K562 (cell line): Measurements from ENCODE around the gene TMEM147. TPM values are rescaled to one million over a fixed set of nuclear protein-coding genes. Genes with fewer than 3 reads are reported as not detected.

Experiments
- ATAC-seq: fragments of 200-7000 bp; cut with Tn5 transposase; 3 replicates; pipeline ENCODE4 v1.9.1; 2020; ENCODE audit warnings: moderate library complexity
- BruUV-seq: library from RNA; stranded (reverse); fragments of 400-500 nt; replicated peaks from 2 replicates; lab custom pipeline; 2021; lab: Mats Ljungman, UMichigan
- CTCF ChIA-PET: fragments of 300-600 bp; formaldehyde crosslinking; extraction: SDS; loops from one replicate; lab custom pipeline; 2021; ENCODE audit warnings: low intra/inter-chr PET ratio; lab: Yijun Ruan, JAX
- POLR2A ChIA-PET: fragments of 300-600, 350-650 bp; sonication (Branson Sonifier 250); formaldehyde crosslinking; extraction: SDS; loops from one replicate; lab custom pipeline; 2021; ENCODE audit warnings: antibody characterized with exemption, inconsistent platforms; lab: Yijun Ruan, JAX
- DNase-seq, 4 experiments: peaks; one replicate each; pipeline versions ENCODE4 v3.0.0 to v3.0.0-alpha.2; 2011 to 2018; ENCODE audit warnings: low spot score in 3 of 4, mixed read lengths in 3 of 4; ENCODE audit errors: extremely low read depth in 1 of 4
- FAIRE-seq: peaks from 2 replicates; lab custom pipeline; 2011; peaks lifted over from hg19 to GRCh38; lab: Jason Lieb, UNC
- H2AFZ ChIP-seq: 2 replicates; pipeline ENCODE4 v1.6.0; 2011; ENCODE audit warnings: low read depth, low read length, control low read depth, inconsistent platforms
- H3K27ac ChIP-seq: fragments of 200-600 bp; 3 replicates; pipeline ENCODE4 v1.8.0; 2011; ENCODE audit warnings: low read depth, mild to moderate bottlenecking, control low read depth, inconsistent platforms, low read length, moderate library complexity, mixed read lengths; ENCODE audit errors: extremely low read depth
- H3K27me3 ChIP-seq, 2 experiments: fragments of 300-600 bp in 1 of 2; 2 replicates in 1 of 2; 3 replicates in 1 of 2; pipeline versions ENCODE4 v1.6.0 to v1.8.0; 2011; ENCODE audit warnings: inconsistent platforms in 2 of 2, low read length in 2 of 2, mild to moderate bottlenecking in 1 of 2, mixed read lengths in 1 of 2, moderate library complexity in 1 of 2; ENCODE audit not compliant: control insufficient read depth in 2 of 2, insufficient read depth in 2 of 2
- H3K36me3 ChIP-seq: fragments of 300-600 bp; 3 replicates; pipeline ENCODE4 v1.8.0; 2011; ENCODE audit warnings: mild to moderate bottlenecking, low read length, inconsistent platforms; ENCODE audit not compliant: control insufficient read depth, insufficient read depth
- H3K4me1 ChIP-seq, 2 experiments: fragments of 200-600 bp in 1 of 2; replicated peaks in 1 of 2; 2 replicates in 1 of 2; 3 replicates in 1 of 2; pipeline versions ENCODE4 v1.5.1 to v1.8.0; 2011; ENCODE audit warnings: inconsistent platforms in 2 of 2, low read length in 2 of 2, mild to moderate bottlenecking in 1 of 2, mixed read lengths in 1 of 2, moderate library complexity in 1 of 2; ENCODE audit not compliant: control insufficient read depth in 2 of 2, insufficient read depth in 2 of 2
- H3K4me2 ChIP-seq: 2 replicates; pipeline ENCODE4 v1.6.1; 2011; ENCODE audit warnings: low read length, control low read depth, inconsistent platforms, mixed read lengths; ENCODE audit not compliant: insufficient read depth
- H3K4me3 ChIP-seq: fragments of 200-600 bp; sonication (generic), shearing (Covaris generic); 2 replicates; pipeline ENCODE4 v1.5.1; 2016; ENCODE audit warnings: control low read depth, inconsistent platforms
- H3K79me2 ChIP-seq: fragments of 200-600 bp; 3 replicates; pipeline ENCODE4 v1.8.0; 2011; ENCODE audit warnings: low read length, inconsistent platforms; ENCODE audit not compliant: control insufficient read depth, insufficient read depth
- H3K9ac ChIP-seq, 2 experiments: 2 replicates each; pipeline versions ENCODE4 v1.6.0 to v1.6.1; 2011; ENCODE audit warnings: low read depth in 2 of 2, low read length in 2 of 2, control low read depth in 1 of 2, inconsistent platforms in 1 of 2, mild to moderate bottlenecking in 1 of 2, mixed read lengths in 1 of 2; ENCODE audit not compliant: insufficient read depth in 1 of 2
- H3K9me1 ChIP-seq: one replicate; pipeline ENCODE4 v1.6.0; 2011; ENCODE audit warnings: inconsistent platforms, mild to moderate bottlenecking, low read length, moderate library complexity; ENCODE audit not compliant: control insufficient read depth, insufficient read depth
- H3K9me3 ChIP-seq: replicated peaks from 2 replicates; pipeline ENCODE4 v1.5.1; 2011; ENCODE audit warnings: low read depth, low read length, inconsistent platforms; ENCODE audit not compliant: control insufficient read depth, insufficient read depth
- H4K20me1 ChIP-seq: replicated peaks from 2 replicates; pipeline ENCODE4 v1.6.1; 2011; ENCODE audit warnings: low read length, inconsistent platforms, mixed read lengths; ENCODE audit not compliant: control insufficient read depth, insufficient read depth
- IRF9 ChIP-seq: fragments of 450-650 bp; IDR thresholded peaks from 2 replicates; pipeline ENCODE4 v1.6.1; 2016; ENCODE audit warnings: missing biosample characterization, missing genetic modification characterization
- NEUROD1 ChIP-seq: fragments of 150-350 bp; IDR thresholded peaks from 2 replicates; pipeline ENCODE4 v1.6.1; 2014; ENCODE audit warnings: borderline replicate concordance, low read length, low read depth; ENCODE audit not compliant: partially characterized antibody
- SMAD3 ChIP-seq: fragments of 450-650 bp; formaldehyde crosslinking; conservative IDR thresholded peaks from 2 replicates; pipeline ENCODE4 v1.4.0; 2020; ENCODE audit warnings: mild to moderate bottlenecking
- XRCC4 ChIP-seq: IDR thresholded peaks from one replicate; pipeline ENCODE4 v1.6.1; 2011; ENCODE audit not compliant: insufficient read depth, insufficient read length; ENCODE audit errors: extremely low read depth
- ZBTB34 ChIP-seq: fragments of 250-450 bp; sonication (Bioruptor Pico); IDR thresholded peaks from 2 replicates; pipeline ENCODE4 v1.8.0; 2021; ENCODE audit warnings: mild to moderate bottlenecking, moderate library complexity
- ZFX ChIP-seq: sonication (generic); formaldehyde crosslinking; IDR thresholded peaks from 2 replicates; pipeline ENCODE4 v1.8.0; 2022; ENCODE audit warnings: mild to moderate bottlenecking, missing genetic modification reagents, moderate library complexity
- ZNF274 ChIP-seq: IDR thresholded peaks from 2 replicates; pipeline ENCODE4 v1.6.1; 2011; ENCODE audit warnings: low read depth, mild to moderate bottlenecking, low read length, moderate library complexity, borderline replicate concordance
- ZNF3 ChIP-seq: fragments of 250-450 bp; sonication (Bioruptor Pico); IDR thresholded peaks from 2 replicates; pipeline ENCODE4 v1.5.0; 2021; ENCODE audit warnings: mild to moderate bottlenecking, moderate library complexity
- ZNF347 ChIP-seq: fragments of 450-650 bp; formaldehyde crosslinking; IDR thresholded peaks from 2 replicates; pipeline ENCODE4 v1.4.0; 2020; ENCODE audit warnings: low read depth, mild to moderate bottlenecking, moderate library complexity
- WGBS: fragments of 100-300 bp; shearing (Covaris generic); methylation state at CpG from one replicate; pipeline ENCODE4 v1.1.6; 2016; ENCODE audit warnings: low coverage, mixed read lengths; ENCODE audit not compliant: insufficient coverage; ENCODE audit errors: missing lambda C conversion rate; 5-methylcytosine and 5-hydroxymethylcytosine counted together
- in situ Hi-C: fragments of 300-500 bp; cut with MboI; formaldehyde crosslinking; loops from 4 replicates; pipeline ENCODE4 v1.15.0; 2018; ENCODE audit warnings: inconsistent platforms, mixed read lengths
- intact Hi-C: fragments of 100-400 bp; cut with micrococcal nuclease; formaldehyde crosslinking; loops from 2 replicates; pipeline ENCODE4 v1.14.2; 2022
- polyA plus RNA-seq, 8 experiments: library from polyadenylated mRNA; depleted of rRNA in 4 of 8; stranded (reverse) in 5 of 8; unstranded in 3 of 8; fragments of >200 nt; fragmentation: Nextera tagmentation in 2 of 8; fragmentation: Illumina TruSeq in 1 of 8; extraction: Ambion mirVana in 2 of 8; extraction: Trizol in 1 of 8; gene quantifications; 2 replicates each; pipeline versions ENCODE4 v1.2.1 to v1.2.3, GENCODE V29; 2011 to 2014; ENCODE audit warnings: inconsistent platforms in 1 of 8, missing spikeins in 1 of 8
- total RNA-seq, 7 experiments: library from RNA; depleted of rRNA in 6 of 7; stranded (reverse); fragments of >200 nt in 6 of 7; fragmentation: Illumina TruSeq in 2 of 7; extraction: Trizol in 2 of 7; gene quantifications; 2 replicates each; pipeline versions ENCODE4 v1.2.1 to v1.2.3, GENCODE V29; 2011 to 2021; ENCODE audit warnings: low replicate concordance in 1 of 7

Gene TMEM147
- total and polyA plus RNA-seq, 9 of the 15 experiments (the other 6 are each of a cell fraction or from before 2014, with no cell fraction given), result 73.8 to 194 (median 142) TPM

GRCh38 chr19:35512831-35513627, 32.4 kb upstream of the TMEM147 start:
- H3K27ac ChIP-seq, result no peak overlapping the region
- H3K36me3 ChIP-seq, result no peaks in the 10 kb centered on the region
- peaks cover 0 to 36% of the 10 kb centered on the region in 2 experiments; a peak in 4 of 5 replicates for H3K4me1 ChIP-seq
- CTCF ChIA-PET, result no interaction called here
- peaks cover 2% of the 10 kb centered on the region for H3K9me1 ChIP-seq
- 0 out of 4 replicates have a peak overlapping the region, but pooled peaks of 1 of the 2 experiments have one; percentile 56 for H3K9ac ChIP-seq
- no peak for FAIRE-seq
- DNase-seq, result no peak
- H3K4me2 ChIP-seq, result no peak overlapping the region
- no peaks in the 10 kb centered on the region for H3K9me3 ChIP-seq
- ATAC-seq, result no peak
- WGBS, result 6% methylated on average over 9 of the region's 15 CpGs
- peaks cover 10% of the 10 kb centered on the region for H4K20me1 ChIP-seq
- in situ Hi-C loops (no loop called here), intact Hi-C loops (no loop called here)
- no peak overlapping the region for H2AFZ ChIP-seq
- TF ChIP-seq ZNF274 (no peak), IRF9 (tag) (no peak), XRCC4 (no peak), SMAD3 (no peak), ZBTB34 (CRISPR knock-in tag) (no peak), NEUROD1 (no peak), ZFX (CRISPR knock-in tag) (no peak), ZNF3 (no peak), ZNF347 (CRISPR knock-in tag) (no peak)
- POLR2A ChIA-PET, result interaction anchor here (1.0 kb wide), 1 partner anchor 9 kb away, joined by 5 read pairs; no protein-coding TSS in a partner anchor
- H3K4me3 ChIP-seq, result no peak overlapping the region
- peaks cover 43 to 69% of the 10 kb centered on the region in 2 experiments for H3K27me3 ChIP-seq
- no TSS peak for BruUV-seq
- no peaks in the 10 kb centered on the region for H3K79me2 ChIP-seq
